GM13977 (cell line): ENCODE measurements around the gene DISC1.

ENCODE experiments used
- DNase-seq: peaks from one replicate; pipeline ENCODE4 v3.0.0; 2012; ENCODE audit warnings: low spot score
- in situ Hi-C: fragments of 300-500 bp; cut with MboI; formaldehyde crosslinking; loops from one replicate; pipeline ENCODE4 v1.12.0; 2022; ENCODE audit warnings: low sequenced_read_pairs, low pct_unique_long_range_greater_than_20kb, mixed read lengths, inconsistent platforms; ENCODE audit not compliant: unreplicated experiment
- TF ChIP-seq, protein P1 (sequence below): IDR thresholded peaks from 2 replicates; pipeline ENCODE4 v1.5.1; 2012; ENCODE audit warnings: mild to moderate bottlenecking, control low read depth; ENCODE audit not compliant: insufficient read depth; ENCODE audit errors: extremely low read depth, missing control alignments

Gene DISC1

DNA sequence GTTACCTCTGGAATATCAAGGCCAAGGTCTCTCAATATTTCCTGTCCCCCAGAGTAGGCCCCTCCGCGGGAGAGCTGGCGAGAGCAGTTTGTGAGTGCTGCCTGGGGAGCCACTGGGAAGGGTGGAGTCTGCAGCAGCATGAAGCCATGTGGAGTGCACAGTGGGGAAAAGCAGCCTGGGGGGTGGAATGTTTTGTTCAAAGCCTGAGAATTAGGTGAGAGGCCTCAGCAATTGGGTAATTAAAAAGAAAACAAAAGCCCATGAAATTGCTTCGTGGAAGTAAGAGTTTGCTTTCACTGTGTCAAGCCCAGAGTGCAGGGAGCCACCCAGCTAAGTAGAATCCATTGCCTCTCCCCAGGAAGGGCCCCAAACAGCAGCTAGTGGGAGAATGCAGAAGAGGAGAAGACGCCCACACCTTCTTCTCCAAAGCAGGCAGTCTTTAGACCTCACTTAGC is 30.2 kb upstream of the DISC1 start:
- no peak for DNase-seq
- TF ChIP-seq, protein P1, sequence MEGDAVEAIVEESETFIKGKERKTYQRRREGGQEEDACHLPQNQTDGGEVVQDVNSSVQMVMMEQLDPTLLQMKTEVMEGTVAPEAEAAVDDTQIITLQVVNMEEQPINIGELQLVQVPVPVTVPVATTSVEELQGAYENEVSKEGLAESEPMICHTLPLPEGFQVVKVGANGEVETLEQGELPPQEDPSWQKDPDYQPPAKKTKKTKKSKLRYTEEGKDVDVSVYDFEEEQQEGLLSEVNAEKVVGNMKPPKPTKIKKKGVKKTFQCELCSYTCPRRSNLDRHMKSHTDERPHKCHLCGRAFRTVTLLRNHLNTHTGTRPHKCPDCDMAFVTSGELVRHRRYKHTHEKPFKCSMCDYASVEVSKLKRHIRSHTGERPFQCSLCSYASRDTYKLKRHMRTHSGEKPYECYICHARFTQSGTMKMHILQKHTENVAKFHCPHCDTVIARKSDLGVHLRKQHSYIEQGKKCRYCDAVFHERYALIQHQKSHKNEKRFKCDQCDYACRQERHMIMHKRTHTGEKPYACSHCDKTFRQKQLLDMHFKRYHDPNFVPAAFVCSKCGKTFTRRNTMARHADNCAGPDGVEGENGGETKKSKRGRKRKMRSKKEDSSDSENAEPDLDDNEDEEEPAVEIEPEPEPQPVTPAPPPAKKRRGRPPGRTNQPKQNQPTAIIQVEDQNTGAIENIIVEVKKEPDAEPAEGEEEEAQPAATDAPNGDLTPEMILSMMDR = no peak
- in situ Hi-C loops = no loop called here

DNA sequence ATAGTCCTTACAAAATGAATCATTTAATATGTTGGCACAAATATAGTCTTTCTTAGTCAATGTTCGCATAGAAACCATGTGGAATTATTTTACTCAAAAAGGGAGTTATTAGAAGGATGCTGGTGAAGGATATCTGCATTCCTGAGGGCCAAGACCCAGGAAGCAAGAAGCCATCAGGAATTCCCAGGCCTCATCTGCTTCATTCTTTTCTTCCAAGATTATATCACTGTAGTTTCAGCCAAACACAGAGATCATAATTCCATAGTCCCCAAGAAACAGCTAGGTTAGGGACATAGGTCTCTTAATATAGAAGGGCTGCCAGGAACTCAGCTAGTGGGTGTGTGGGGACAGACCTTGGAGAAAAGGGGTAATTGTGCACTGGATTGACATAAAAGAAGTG is 28.6 kb upstream of the DISC1 start:
- no peak for DNase-seq
- in situ Hi-C loops = no loop called here
- TF ChIP-seq, protein P1 = no peak

DNA sequence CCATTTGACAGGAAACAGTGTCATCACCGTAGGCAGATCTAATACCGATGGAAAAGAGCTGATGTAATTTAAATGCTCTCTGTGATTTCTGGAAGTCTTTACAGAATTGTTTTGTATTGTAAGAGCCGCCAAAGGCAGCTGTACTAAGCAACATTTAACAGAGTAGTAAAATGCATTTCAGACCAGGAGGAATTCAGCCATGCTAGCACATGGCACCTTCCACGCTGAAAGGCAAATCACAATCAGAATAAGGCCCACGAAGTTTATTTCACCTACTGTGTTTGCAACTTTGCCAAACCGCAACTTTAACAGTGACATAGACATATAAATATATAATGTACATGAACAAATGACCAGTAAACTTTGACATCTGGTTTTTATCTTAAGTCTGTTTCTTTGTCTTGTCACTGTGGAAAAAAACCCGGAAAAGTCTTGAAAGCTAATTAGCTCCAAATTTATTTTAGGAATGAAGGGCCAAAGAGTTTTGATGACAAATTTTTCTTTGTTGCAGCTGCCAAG is 26.1 kb upstream of the DISC1 start:
- TF ChIP-seq, protein P1 = no peak
- in situ Hi-C loops = loop anchor here (10.0 kb wide), 1 partner anchor 246 kb away; no protein-coding TSS in a partner anchor
- DNase-seq = no peak

DNA sequence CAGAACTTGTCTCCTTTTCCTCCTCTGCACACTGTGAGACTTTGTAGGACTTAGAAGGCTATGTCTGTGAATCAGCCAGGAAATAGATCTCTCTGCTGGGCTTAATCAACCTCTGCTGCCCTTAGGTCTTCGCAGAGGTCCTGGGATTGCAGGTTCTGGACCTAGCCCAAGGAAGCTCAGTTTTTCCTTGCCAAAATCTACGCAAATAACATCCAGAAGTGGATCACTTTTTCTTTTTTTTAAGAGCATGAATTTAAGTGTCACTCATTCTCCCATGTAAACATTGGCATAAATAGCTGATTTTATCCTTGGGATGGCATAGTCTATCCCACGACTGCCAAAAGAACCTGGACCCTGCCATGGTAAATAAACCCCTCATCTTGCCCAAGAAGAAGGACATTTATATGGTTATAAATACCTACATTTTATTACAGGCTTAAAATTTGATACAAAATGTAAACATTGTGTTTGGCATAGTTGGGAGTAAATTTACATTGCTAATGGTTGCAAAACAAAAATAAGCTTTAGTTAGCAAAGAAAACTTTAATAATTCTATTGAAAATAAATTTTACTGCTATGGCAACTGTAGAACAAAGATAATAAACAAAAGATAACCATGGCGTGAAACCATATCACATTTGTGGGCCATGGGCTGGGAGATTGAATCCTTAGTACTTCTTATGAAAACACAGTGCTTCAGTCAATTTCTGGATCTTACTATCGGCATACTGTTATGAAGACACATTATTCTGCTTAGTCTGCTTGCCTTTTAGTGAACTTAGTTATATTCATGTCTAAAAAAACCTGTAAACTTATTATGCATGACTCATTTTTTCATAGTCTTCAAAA is 24.5 kb upstream of the DISC1 start:
- in situ Hi-C loops = loop anchor here (10.0 kb wide), 1 partner anchor 247 kb away; no protein-coding TSS in a partner anchor

DNA sequence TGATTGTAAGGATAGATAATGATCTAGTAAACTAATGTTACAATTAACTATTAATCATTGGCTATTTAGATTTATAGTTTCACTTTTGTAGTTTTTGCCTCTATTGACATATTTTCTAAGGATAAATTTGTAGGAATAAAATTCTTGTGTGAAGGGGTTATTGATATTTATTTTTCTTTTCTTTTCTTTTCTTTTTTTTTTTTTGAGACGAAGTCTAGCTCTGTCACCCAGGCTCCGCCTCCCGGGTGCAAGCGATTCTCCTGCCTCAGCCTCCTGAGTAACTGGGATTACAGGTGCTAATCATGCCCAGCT is 24.0 kb upstream of the DISC1 start:
- no peak for DNase-seq
- TF ChIP-seq, protein P1 = no peak
- in situ Hi-C loops = loop anchor here (10.0 kb wide), 1 partner anchor 248 kb away; no protein-coding TSS in a partner anchor

More for the DNA sequence above, 24.5 kb upstream of the DISC1 start:
- TF ChIP-seq, protein P1 = no peak
- no peak for DNase-seq

DNA sequence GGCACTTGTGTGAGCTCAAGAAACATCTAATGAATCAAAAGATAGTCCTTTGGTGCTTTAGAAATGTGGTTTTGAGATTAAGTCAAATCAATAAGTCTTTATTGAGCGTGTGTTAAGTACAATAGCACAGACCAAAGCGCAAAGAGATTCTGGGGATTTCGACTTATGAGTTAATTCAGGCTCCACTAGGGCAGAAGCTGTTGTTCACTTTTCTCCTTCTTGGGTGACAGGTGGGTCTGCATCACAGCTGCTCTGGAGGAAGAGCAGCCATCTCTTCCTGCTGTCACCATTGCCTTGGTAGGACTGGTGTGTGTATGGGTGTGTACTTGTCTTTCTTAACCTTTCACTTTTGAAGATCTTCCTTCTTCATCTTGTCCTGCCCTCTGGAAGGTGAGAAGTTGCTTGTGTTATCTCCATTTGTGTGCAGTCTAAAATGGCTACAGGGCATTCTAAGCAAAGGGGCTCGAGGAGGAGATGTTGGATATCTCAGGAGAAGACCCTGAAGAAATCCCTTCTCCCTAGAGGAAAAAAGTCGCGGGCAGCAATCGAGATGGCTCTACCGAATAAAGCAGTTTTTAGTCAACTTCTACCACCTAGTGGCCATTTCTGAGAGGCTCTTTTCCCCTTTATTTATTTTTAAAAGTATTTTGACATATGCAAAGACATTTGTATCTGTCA is 22.9 kb upstream of the DISC1 start:
- in situ Hi-C loops = loop anchor here (10.0 kb wide), 1 partner anchor 249 kb away; no protein-coding TSS in a partner anchor
- peak; percentile 43 for DNase-seq
- TF ChIP-seq, protein P1 = peak; percentile 63
